Measurements from ENCODE around the gene IFITM5.

IFITM5 gene

GRCh38 chr11:339963-340362 lies 40.6 kb upstream of the IFITM5 start:
- H3K36me3 ChIP-seq (ENCODE audit: control insufficient read depth, insufficient read depth, low read length): no peaks in the 10 kb centered on the region
- no peak overlapping the region for H3K4ac ChIP-seq (ENCODE audit: low read depth, low read length)
- H4K5ac ChIP-seq (ENCODE audit: low read length): no peak overlapping the region
- no peak overlapping the region for H2AK5ac ChIP-seq (ENCODE audit: low read length)
- H3K4me2 ChIP-seq (ENCODE audit: low read length): no peak overlapping the region
- H3K4me3 ChIP-seq (ENCODE audit: low read length): no peak overlapping the region
- no peak overlapping the region for H3K56ac ChIP-seq (ENCODE audit: low read length)
- no peak overlapping the region for H2BK5ac ChIP-seq (ENCODE audit: low read length)
- H3K79me2 ChIP-seq (ENCODE audit: control insufficient read depth, insufficient read depth, low read length): no peaks in the 10 kb centered on the region
- no peak overlapping the region for H3K18ac ChIP-seq (ENCODE audit: low read length)
- H3K4me1 ChIP-seq (ENCODE audit: control insufficient read depth, low read depth, low read length): peaks cover 2% of the 10 kb centered on the region
- no peak overlapping the region for H2BK120ac ChIP-seq (ENCODE audit: low read depth, low read length)
- no peak overlapping the region for H4K8ac ChIP-seq (ENCODE audit: low read depth, low read length)
- no peak overlapping the region for H3K27ac ChIP-seq (ENCODE audit: low read depth, low read length)
- no peaks in the 10 kb centered on the region for H3K27me3 ChIP-seq (ENCODE audit: insufficient read depth, low read length, poor library complexity)
- H3K23ac ChIP-seq (ENCODE audit: low read length): no peak overlapping the region
- H3K9ac ChIP-seq (ENCODE audit: low read length): no peak overlapping the region
- H2BK15ac ChIP-seq (replicated peaks; ENCODE audit: low read depth): no peak overlapping the region
- no CpG with 5 or more reads among the region's 2 CpGs for WGBS (ENCODE audit: extremely low coverage, insufficient coverage, low lambda C conversion rate)
- DNase-seq: no peak
- no peaks in the 10 kb centered on the region for H3K79me1 ChIP-seq (ENCODE audit: low read length)

DNA sequence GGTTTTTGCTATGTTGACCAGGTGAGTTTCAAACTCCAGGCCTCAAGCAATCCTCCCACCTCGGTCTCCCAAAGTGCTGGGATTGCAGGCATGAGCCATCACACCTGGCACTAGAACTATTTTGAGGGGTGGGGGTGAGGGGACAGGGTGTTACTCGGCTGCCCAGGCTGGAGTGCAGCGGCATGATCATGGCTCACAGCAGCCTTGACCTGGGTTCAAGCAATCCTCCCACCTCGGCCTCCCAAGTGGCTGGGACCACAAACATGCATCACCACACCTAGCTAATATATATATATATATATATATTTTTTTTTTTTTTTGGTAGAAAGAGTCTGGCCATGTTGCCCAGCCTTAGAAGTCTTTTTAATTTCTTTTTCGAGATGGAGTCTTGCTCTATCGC lies 38.4 kb upstream of the IFITM5 start:
- no peak overlapping the region for H2AK5ac ChIP-seq (ENCODE audit: low read length)
- H4K8ac ChIP-seq (ENCODE audit: low read depth, low read length): no peak overlapping the region
- H3K36me3 ChIP-seq (ENCODE audit: control insufficient read depth, insufficient read depth, low read length): no peaks in the 10 kb centered on the region
- no peak overlapping the region for H3K9ac ChIP-seq (ENCODE audit: low read length)
- no peaks in the 10 kb centered on the region for H3K79me2 ChIP-seq (ENCODE audit: control insufficient read depth, insufficient read depth, low read length)
- H3K4me2 ChIP-seq (ENCODE audit: low read length): no peak overlapping the region
- H3K18ac ChIP-seq (ENCODE audit: low read length): peak overlapping the region; percentile 71
- H3K79me1 ChIP-seq (ENCODE audit: low read length): no peaks in the 10 kb centered on the region
- no peak overlapping the region for H3K4me3 ChIP-seq (ENCODE audit: low read length)
- no peak overlapping the region for H3K23ac ChIP-seq (ENCODE audit: low read length)
- DNase-seq: no peak
- H3K4me1 ChIP-seq (ENCODE audit: control insufficient read depth, low read depth, low read length): peaks cover 7% of the 10 kb centered on the region
- no peaks in the 10 kb centered on the region for H3K27me3 ChIP-seq (ENCODE audit: insufficient read depth, low read length, poor library complexity)
- H3K56ac ChIP-seq (ENCODE audit: low read length): peak overlapping the region; percentile 40
- H2BK15ac ChIP-seq (replicated peaks; ENCODE audit: low read depth): no peak overlapping the region
- WGBS (ENCODE audit: extremely low coverage, insufficient coverage, low lambda C conversion rate): no CpG with 5 or more reads among the region's 6 CpGs
- no peak overlapping the region for H4K5ac ChIP-seq (ENCODE audit: low read length)
- peak overlapping the region; percentile 32 for H2BK120ac ChIP-seq (ENCODE audit: low read depth, low read length)
- no peak overlapping the region for H3K27ac ChIP-seq (ENCODE audit: low read depth, low read length)
- no peak overlapping the region for H2BK5ac ChIP-seq (ENCODE audit: low read length)
- H3K4ac ChIP-seq (ENCODE audit: low read depth, low read length): no peak overlapping the region

DNA sequence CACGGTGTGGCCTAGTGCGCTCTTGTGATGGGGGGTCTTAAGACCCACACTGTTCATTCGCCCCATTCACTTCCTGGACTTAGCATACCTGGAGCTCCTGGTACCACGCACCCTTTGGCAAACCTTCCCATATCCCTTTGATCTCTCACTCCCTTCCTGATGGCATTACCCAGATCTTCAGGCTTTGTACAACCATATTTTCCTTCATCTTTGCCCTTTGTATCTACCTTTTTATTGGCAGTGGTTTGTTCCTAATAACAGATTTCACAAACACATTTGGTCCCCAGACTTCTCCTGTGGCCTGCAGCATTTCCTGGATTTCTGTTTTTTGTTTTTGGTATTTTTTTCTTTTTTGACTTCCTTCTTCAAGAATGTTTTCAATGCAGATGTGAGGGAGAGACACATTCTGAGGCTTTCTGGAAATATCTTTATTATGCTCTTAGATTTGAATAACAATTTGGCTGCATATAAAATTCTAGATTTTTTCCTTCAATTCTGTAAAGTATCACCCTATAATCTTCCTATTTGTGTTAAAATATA lies 37.4 kb upstream of the IFITM5 start:
- peak overlapping the region; percentile 7 for H3K27ac ChIP-seq (ENCODE audit: low read depth, low read length)
- no peaks in the 10 kb centered on the region for H3K79me1 ChIP-seq (ENCODE audit: low read length)
- peak overlapping the region; percentile 38 for H2AK5ac ChIP-seq (ENCODE audit: low read length)
- DNase-seq: no peak
- H3K4ac ChIP-seq (ENCODE audit: low read depth, low read length): no peak overlapping the region
- no peak overlapping the region for H4K5ac ChIP-seq (ENCODE audit: low read length)
- no peak overlapping the region for H3K4me2 ChIP-seq (ENCODE audit: low read length)
- H3K27me3 ChIP-seq (ENCODE audit: insufficient read depth, low read length, poor library complexity): no peaks in the 10 kb centered on the region
- H3K79me2 ChIP-seq (ENCODE audit: control insufficient read depth, insufficient read depth, low read length): no peaks in the 10 kb centered on the region
- H2BK5ac ChIP-seq (ENCODE audit: low read length): peak overlapping the region; percentile 58
- WGBS (ENCODE audit: extremely low coverage, insufficient coverage, low lambda C conversion rate): no CpG with 5 or more reads among the region's 4 CpGs
- peaks cover 7% of the 10 kb centered on the region for H3K4me1 ChIP-seq (ENCODE audit: control insufficient read depth, low read depth, low read length)
- no peak overlapping the region for H3K9ac ChIP-seq (ENCODE audit: low read length)
- no peak overlapping the region for H3K23ac ChIP-seq (ENCODE audit: low read length)
- peak overlapping the region; percentile 17 for H2BK120ac ChIP-seq (ENCODE audit: low read depth, low read length)
- H3K36me3 ChIP-seq (ENCODE audit: control insufficient read depth, insufficient read depth, low read length): no peaks in the 10 kb centered on the region
- H3K56ac ChIP-seq (ENCODE audit: low read length): peak overlapping the region; percentile 46
- peak overlapping the region; percentile 41 for H3K18ac ChIP-seq (ENCODE audit: low read length)
- H2BK15ac ChIP-seq (replicated peaks; ENCODE audit: low read depth): no peak overlapping the region
- no peak overlapping the region for H4K8ac ChIP-seq (ENCODE audit: low read depth, low read length)
- H3K4me3 ChIP-seq (ENCODE audit: low read length): no peak overlapping the region

- no CpG with 5 or more reads among the region's 15 CpGs for WGBS (ENCODE audit: extremely low coverage, insufficient coverage, low lambda C conversion rate)
- no peak for DNase-seq
These were observed 36.7 kb upstream of the IFITM5 start for GRCh38 chr11:335779-336658.

GRCh38 chr11:334264-334994 lies 35.1 kb upstream of the IFITM5 start:
- no peak overlapping the region for H2BK15ac ChIP-seq (replicated peaks; ENCODE audit: low read depth)
- no peak overlapping the region for H3K4me3 ChIP-seq (ENCODE audit: low read length)
- H3K18ac ChIP-seq (ENCODE audit: low read length): peak overlapping the region; percentile 78
- peak overlapping the region; percentile 99 for H2BK5ac ChIP-seq (ENCODE audit: low read length)
- H3K4me1 ChIP-seq (ENCODE audit: control insufficient read depth, low read depth, low read length): peaks cover 7% of the 10 kb centered on the region
- WGBS (ENCODE audit: extremely low coverage, insufficient coverage, low lambda C conversion rate): no CpG with 5 or more reads among the region's 25 CpGs
- peak overlapping the region; percentile 53 for H3K4me2 ChIP-seq (ENCODE audit: low read length)
- peak overlapping the region; percentile 84 for H4K5ac ChIP-seq (ENCODE audit: low read length)
- H3K56ac ChIP-seq (ENCODE audit: low read length): peak overlapping the region; percentile 87
- no peaks in the 10 kb centered on the region for H3K79me1 ChIP-seq (ENCODE audit: low read length)
- H4K8ac ChIP-seq (ENCODE audit: low read depth, low read length): no peak overlapping the region
- no peaks in the 10 kb centered on the region for H3K27me3 ChIP-seq (ENCODE audit: insufficient read depth, low read length, poor library complexity)
- peak overlapping the region; percentile 15 for H3K23ac ChIP-seq (ENCODE audit: low read length)
- H3K4ac ChIP-seq (ENCODE audit: low read depth, low read length): peak overlapping the region; percentile 89
- DNase-seq: peak; percentile 98
- H2AK5ac ChIP-seq (ENCODE audit: low read length): peak overlapping the region; percentile 84
- no peaks in the 10 kb centered on the region for H3K79me2 ChIP-seq (ENCODE audit: control insufficient read depth, insufficient read depth, low read length)
- H3K36me3 ChIP-seq (ENCODE audit: control insufficient read depth, insufficient read depth, low read length): no peaks in the 10 kb centered on the region
- H3K9ac ChIP-seq (ENCODE audit: low read length): peak overlapping the region; percentile 70
- peak overlapping the region; percentile 97 for H3K27ac ChIP-seq (ENCODE audit: low read depth, low read length)
- H2BK120ac ChIP-seq (ENCODE audit: low read depth, low read length): peak overlapping the region; percentile 97

More at GRCh38 chr11:335779-336658, 36.7 kb upstream of the IFITM5 start:
- peak overlapping the region; percentile 46 for H3K56ac ChIP-seq (ENCODE audit: low read length)
- peaks cover 7% of the 10 kb centered on the region for H3K4me1 ChIP-seq (ENCODE audit: control insufficient read depth, low read depth, low read length)
- no peaks in the 10 kb centered on the region for H3K79me2 ChIP-seq (ENCODE audit: control insufficient read depth, insufficient read depth, low read length)
- no peak overlapping the region for H3K4me3 ChIP-seq (ENCODE audit: low read length)
- peak overlapping the region; percentile 85 for H2BK5ac ChIP-seq (ENCODE audit: low read length)
- H3K79me1 ChIP-seq (ENCODE audit: low read length): no peaks in the 10 kb centered on the region
- no peaks in the 10 kb centered on the region for H3K27me3 ChIP-seq (ENCODE audit: insufficient read depth, low read length, poor library complexity)
- no peak overlapping the region for H3K23ac ChIP-seq (ENCODE audit: low read length)
- H2BK15ac ChIP-seq (replicated peaks; ENCODE audit: low read depth): no peak overlapping the region
- H2AK5ac ChIP-seq (ENCODE audit: low read length): no peak overlapping the region
- H3K9ac ChIP-seq (ENCODE audit: low read length): peak overlapping the region; percentile 6
- no peak overlapping the region for H4K8ac ChIP-seq (ENCODE audit: low read depth, low read length)
- no peaks in the 10 kb centered on the region for H3K36me3 ChIP-seq (ENCODE audit: control insufficient read depth, insufficient read depth, low read length)
- no peak overlapping the region for H4K5ac ChIP-seq (ENCODE audit: low read length)
- peak overlapping the region; percentile 58 for H3K4ac ChIP-seq (ENCODE audit: low read depth, low read length)
- no peak overlapping the region for H3K4me2 ChIP-seq (ENCODE audit: low read length)
- peak overlapping the region; percentile 45 for H3K27ac ChIP-seq (ENCODE audit: low read depth, low read length)
- peak overlapping the region; percentile 69 for H2BK120ac ChIP-seq (ENCODE audit: low read depth, low read length)
- peak overlapping the region; percentile 41 for H3K18ac ChIP-seq (ENCODE audit: low read length)
